B cell (primary cell): Measurements from ENCODE around the gene FRMD4B. TPM values are rescaled to one million over a fixed set of nuclear protein-coding genes. Genes with fewer than 3 reads are reported as not detected.

Source experiments
- ATAC-seq: fragments of 200-7000 bp; cut with Tn5 transposase; one replicate; pipeline ENCODE4 v1.10.0; 2021; ENCODE audit warnings: low read depth, mild to moderate bottlenecking, moderate number of reproducible peaks, moderate library complexity
- CTCF ChIA-PET: fragments of 350-600 bp; sonication (Branson Sonifier 250); formaldehyde crosslinking; loops from one replicate; lab custom pipeline; 2021; ENCODE audit warnings: antibody characterized with exemption, inconsistent platforms; lab: Charles Lee
- POLR2A ChIA-PET: fragments of 350-600 bp; sonication (Branson Sonifier 250); formaldehyde crosslinking; loops from one replicate; lab custom pipeline; 2021; ENCODE audit warnings: antibody characterized with exemption; lab: Charles Lee
- DNase-seq: peaks from one replicate; pipeline ENCODE4 v3.0.0; 2013
- H2AFZ ChIP-seq: 2 replicates; pipeline ENCODE4 v1.6.1; 2012; ENCODE audit warnings: mild to moderate bottlenecking, low read depth, low read length; ENCODE audit not compliant: insufficient read depth, poor library complexity, severe bottlenecking
- H3K27ac ChIP-seq, 2 donors: 1 replicate in 1 of 2; 2 replicates in 1 of 2; pipeline ENCODE4 v1.5.1; 2012 to 2013; ENCODE audit warnings: low read length in 2 of 2, mild to moderate bottlenecking in 2 of 2, moderate library complexity in 1 of 2
- H3K27me3 ChIP-seq, 4 experiments: fragments of 200-600 bp in 1 of 4; sonication (generic) in 1 of 4; replicated peaks in 1 of 4; 1 replicate in 2 of 4; 2 replicates in 2 of 4; pipeline versions ENCODE4 v1.6.1 to v1.7.0; 2013 to 2016; ENCODE audit warnings: low read length in 3 of 4, mild to moderate bottlenecking in 2 of 4, mixed read lengths in 1 of 4, moderate library complexity in 1 of 4; ENCODE audit not compliant: insufficient read depth in 4 of 4, control insufficient read depth in 3 of 4; ENCODE audit errors: control extremely low read depth in 1 of 4
- H3K36me3 ChIP-seq, 2 experiments: replicated peaks in 1 of 2; 1 replicate in 1 of 2; 2 replicates in 1 of 2; pipeline versions ENCODE4 v1.6.1 to v1.7.1; 2013; ENCODE audit warnings: low read length in 1 of 2; ENCODE audit not compliant: insufficient read depth in 2 of 2, control insufficient read depth in 1 of 2; ENCODE audit errors: control extremely low read depth in 1 of 2, extremely low read depth in 1 of 2
- H3K4me1 ChIP-seq, 2 donors: fragments of 200-600 bp in 1 of 2; sonication (generic) in 1 of 2; 1 replicate in 1 of 2; 2 replicates in 1 of 2; pipeline versions ENCODE4 v1.5.1 to v1.6.1; 2013 to 2017; ENCODE audit warnings: low read length in 2 of 2; ENCODE audit not compliant: control insufficient read depth in 2 of 2, insufficient read depth in 2 of 2
- H3K4me2 ChIP-seq: replicated peaks from 2 replicates; pipeline ENCODE3; 2012; ENCODE audit warnings: mild to moderate bottlenecking, low read depth, low read length; ENCODE audit not compliant: poor library complexity, severe bottlenecking
- H3K4me3 ChIP-seq, 5 experiments: fragments of 200-600 bp in 1 of 5; sonication (generic) in 1 of 5; 1 replicate in 3 of 5; 2 replicates in 2 of 5; pipeline versions ENCODE4 v1.5.1 to v1.7.0; 2011 to 2016; ENCODE audit warnings: low read length in 4 of 5, mild to moderate bottlenecking in 4 of 5, low read depth in 2 of 5, control low read depth in 1 of 5, moderate library complexity in 1 of 5; ENCODE audit not compliant: insufficient read depth in 1 of 5; ENCODE audit errors: control extremely low read depth in 1 of 5, extremely low read depth in 1 of 5
- H3K79me2 ChIP-seq: fragments of 200-600 bp; sonication (generic); one replicate; pipeline ENCODE4 v1.6.0; 2016; ENCODE audit warnings: low read length; ENCODE audit not compliant: control insufficient read depth, insufficient read depth
- H3K9ac ChIP-seq: fragments of 200-600 bp; sonication (generic); 2 replicates; pipeline ENCODE4 v1.6.1; 2017; ENCODE audit warnings: mild to moderate bottlenecking, low read length, moderate library complexity
- H3K9me3 ChIP-seq, 3 donors: one replicate each; pipeline versions ENCODE4 v1.6.1 to v1.7.1; 2013; ENCODE audit warnings: low read length in 2 of 3; ENCODE audit not compliant: control insufficient read depth in 2 of 3, insufficient read depth in 1 of 3; ENCODE audit errors: control extremely low read depth in 1 of 3
- H4K20me1 ChIP-seq: 2 replicates; pipeline ENCODE4 v1.6.0; 2012; ENCODE audit warnings: mild to moderate bottlenecking, low read length; ENCODE audit not compliant: insufficient read depth, control insufficient read depth, poor library complexity, severe bottlenecking
- H3K27ac Mint-ChIP-seq: one replicate; pipeline ENCODE4 v1.8.0; 2021; ENCODE audit warnings: mixed read lengths
- H3K27me3 Mint-ChIP-seq: one replicate; pipeline ENCODE4 v1.8.0; 2021; ENCODE audit warnings: mixed read lengths
- H3K4me1 Mint-ChIP-seq: one replicate; pipeline ENCODE4 v1.8.0; 2021; ENCODE audit warnings: mixed read lengths
- H3K4me3 Mint-ChIP-seq: one replicate; pipeline ENCODE4 v1.8.0; 2021; ENCODE audit warnings: mixed read lengths
- H3K9me3 Mint-ChIP-seq: one replicate; pipeline ENCODE4 v1.8.0; 2022; ENCODE audit warnings: mixed read lengths; ENCODE audit not compliant: insufficient read depth
- EZH2 ChIP-seq: IDR thresholded peaks from 2 replicates; pipeline ENCODE4 v1.6.1; 2012; ENCODE audit warnings: borderline replicate concordance, low read depth, mild to moderate bottlenecking, moderate library complexity, low read length; ENCODE audit not compliant: insufficient read depth, poor library complexity, severe bottlenecking
- WGBS: methylation state at CpG from one replicate; pipeline ENCODE4 v1.1.5; 2013; ENCODE audit warnings: missing lambda C conversion rate; ENCODE audit not compliant: insufficient coverage; 5-methylcytosine and 5-hydroxymethylcytosine counted together
- intact Hi-C: fragments of 100-400 bp; cut with micrococcal nuclease; formaldehyde crosslinking; loops from one replicate; pipeline ENCODE4 v1.10.0; 2022
- polyA plus RNA-seq: library from polyadenylated mRNA; depleted of rRNA; stranded (reverse); fragments of >200 nt; gene quantifications from 2 replicates; pipeline ENCODE4 v1.2.3, GENCODE V29; 2012
- total RNA-seq, 2 donors: library from RNA; stranded (reverse); fragments of 120-200 nt in 1 of 2; gene quantifications; 1 replicate in 1 of 2; 2 replicates in 1 of 2; pipeline versions ENCODE4 v1.2.3 to v1.2.4, GENCODE V29; 2013 to 2022
- TF ChIP-seq, protein P1 (sequence below): fragments of 200-600 bp; IDR thresholded peaks from one replicate; pipeline ENCODE4 v1.8.0; 2022; ENCODE audit warnings: antibody characterized with exemption, mild to moderate bottlenecking

The FRMD4B gene
- total and polyA plus RNA-seq, 2 donors (not counting 1 experiment from before 2014, with no cell fraction given) = 0.06 to 0.20 TPM

DNA sequence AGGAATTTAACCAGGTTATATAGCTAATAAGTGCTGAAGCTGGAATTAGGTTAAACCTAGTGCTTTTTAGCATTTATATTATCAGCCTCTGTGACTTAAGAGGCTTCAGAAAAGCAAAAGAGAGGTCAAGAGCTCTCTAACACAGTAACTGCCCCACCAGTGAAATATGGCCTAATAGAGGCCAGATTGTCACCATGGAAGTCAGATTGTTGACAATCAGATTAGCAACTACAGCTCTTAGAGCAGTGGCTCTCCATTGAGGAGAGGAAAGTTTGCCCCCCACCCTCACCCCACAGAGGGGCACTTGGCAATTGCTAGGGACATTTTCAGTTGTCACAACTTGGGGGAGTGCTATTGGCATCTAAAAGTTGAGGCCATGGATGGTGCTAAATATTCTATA lies 240.2 kb downstream of the FRMD4B start:
- Histone ChIP-seq H3K4me1 (no peaks in the 10 kb centered on the region), H3K4me2 (no peak overlapping the region), H3K9ac (no peak overlapping the region), H3K4me3 (no peak overlapping the region), H3K27ac (no peak overlapping the region), H2AFZ (no peak overlapping the region), H4K20me1 (no peaks in the 10 kb centered on the region), H3K79me2 (no peaks in the 10 kb centered on the region), H3K9me3 (no peaks in the 10 kb centered on the region), H3K27me3 (no peaks in the 10 kb centered on the region), H3K36me3 (no peaks in the 10 kb centered on the region)
- TF ChIP-seq, protein P1, sequence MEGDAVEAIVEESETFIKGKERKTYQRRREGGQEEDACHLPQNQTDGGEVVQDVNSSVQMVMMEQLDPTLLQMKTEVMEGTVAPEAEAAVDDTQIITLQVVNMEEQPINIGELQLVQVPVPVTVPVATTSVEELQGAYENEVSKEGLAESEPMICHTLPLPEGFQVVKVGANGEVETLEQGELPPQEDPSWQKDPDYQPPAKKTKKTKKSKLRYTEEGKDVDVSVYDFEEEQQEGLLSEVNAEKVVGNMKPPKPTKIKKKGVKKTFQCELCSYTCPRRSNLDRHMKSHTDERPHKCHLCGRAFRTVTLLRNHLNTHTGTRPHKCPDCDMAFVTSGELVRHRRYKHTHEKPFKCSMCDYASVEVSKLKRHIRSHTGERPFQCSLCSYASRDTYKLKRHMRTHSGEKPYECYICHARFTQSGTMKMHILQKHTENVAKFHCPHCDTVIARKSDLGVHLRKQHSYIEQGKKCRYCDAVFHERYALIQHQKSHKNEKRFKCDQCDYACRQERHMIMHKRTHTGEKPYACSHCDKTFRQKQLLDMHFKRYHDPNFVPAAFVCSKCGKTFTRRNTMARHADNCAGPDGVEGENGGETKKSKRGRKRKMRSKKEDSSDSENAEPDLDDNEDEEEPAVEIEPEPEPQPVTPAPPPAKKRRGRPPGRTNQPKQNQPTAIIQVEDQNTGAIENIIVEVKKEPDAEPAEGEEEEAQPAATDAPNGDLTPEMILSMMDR = no peak
- TF ChIP-seq EZH2 = no peak
- ChIA-PET POLR2A (no interaction called here), CTCF (interaction anchor here (1.2 kb wide), 1 partner anchor 16 kb away, joined by 6 read pairs; no protein-coding TSS in a partner anchor)
- Mint-ChIP-seq H3K4me3 (no peak overlapping the region), H3K4me1 (no peaks in the 10 kb centered on the region), H3K27me3 (peaks cover 8% of the 10 kb centered on the region), H3K9me3 (no peaks in the 10 kb centered on the region), H3K27ac (no peak overlapping the region)
- DNase-seq = no peak
- intact Hi-C loops = no loop called here
- no peak for ATAC-seq

DNA sequence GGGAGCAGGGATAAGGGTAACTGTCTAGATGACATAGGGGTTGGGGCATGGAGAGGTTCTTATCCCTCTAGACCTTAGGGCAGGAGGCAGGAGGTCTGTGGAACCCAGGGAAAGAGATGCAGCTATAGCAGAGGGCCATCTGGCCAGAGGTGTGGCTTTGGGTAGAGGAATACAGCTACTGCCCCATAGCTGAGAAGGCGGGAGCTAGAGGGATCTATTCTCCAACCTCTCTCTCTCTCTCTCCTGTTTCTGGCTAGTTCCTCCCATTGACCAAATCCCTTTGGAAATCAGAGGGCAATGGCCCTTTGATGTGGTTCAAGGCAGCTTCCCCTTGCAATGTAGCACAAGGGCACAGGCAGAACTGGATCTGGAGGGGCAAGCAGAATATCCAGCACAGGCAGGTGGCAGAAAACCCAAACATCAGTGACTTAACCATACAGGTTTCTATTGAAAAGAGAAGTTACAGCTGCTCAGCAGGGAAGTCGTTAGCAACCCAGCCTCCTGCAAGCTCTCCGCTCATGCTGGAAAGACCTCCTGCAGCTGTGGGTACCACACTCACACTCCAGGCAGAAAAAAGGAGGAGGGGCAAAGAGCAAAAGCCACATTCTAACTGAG lies 241.2 kb downstream of the FRMD4B start:
- no peaks in the 10 kb centered on the region for H4K20me1 ChIP-seq
- no peaks in the 10 kb centered on the region for H3K36me3 ChIP-seq
- no peaks in the 10 kb centered on the region for H3K9me3 ChIP-seq
- intact Hi-C loops = no loop called here
- no peak overlapping the region for H3K4me3 ChIP-seq
- TF ChIP-seq, protein P1 = no peak
- no peak for TF ChIP-seq EZH2
- no peaks in the 10 kb centered on the region for H3K27me3 ChIP-seq
- H3K4me3 Mint-ChIP-seq = no peak overlapping the region
- H3K4me1 ChIP-seq = no peaks in the 10 kb centered on the region
- WGBS = 6% methylated on average over 2 of the region's 3 CpGs
- CTCF ChIA-PET = interaction anchor here (1.2 kb wide), 1 partner anchor 17 kb away, joined by 6 read pairs; no protein-coding TSS in a partner anchor
- no peak overlapping the region for H3K9ac ChIP-seq
- no peak overlapping the region for H3K4me2 ChIP-seq
- peaks cover 8% of the 10 kb centered on the region for H3K27me3 Mint-ChIP-seq
- no peak overlapping the region for H3K27ac ChIP-seq
- no peaks in the 10 kb centered on the region for H3K79me2 ChIP-seq
- ATAC-seq (no peak), DNase-seq (no peak)
- H3K9me3 Mint-ChIP-seq = no peaks in the 10 kb centered on the region
- no peak overlapping the region for H2AFZ ChIP-seq
- POLR2A ChIA-PET = no interaction called here
- no peak overlapping the region for H3K27ac Mint-ChIP-seq
- H3K4me1 Mint-ChIP-seq = no peaks in the 10 kb centered on the region
